Psoas muscle (tissue), 8 donors: ENCODE results near the gene SLC34A3. TPM values are rescaled to one million over a fixed set of nuclear protein-coding genes. Genes with fewer than 3 reads are reported as not detected.

Experiments
- ATAC-seq, 4 donors: fragments of 200-7000 bp; cut with Tn5 transposase; one replicate each; pipeline ENCODE4 v1.9.1; 2020; ENCODE audit warnings: moderate library complexity in 3 of 4, mild to moderate bottlenecking in 2 of 4
- DNase-seq, 2 donors: peaks; one replicate each; pipeline ENCODE4 v3.0.0-alpha.2; 2020
- H3K27ac ChIP-seq: fragments of 200-600 bp; one replicate; pipeline ENCODE4 v1.8.0; 2022
- H3K27me3 ChIP-seq, 3 donors: fragments of 200-600 bp in 1 of 3; one replicate each; pipeline versions ENCODE4 v1.6.1 to v1.8.0; 2013 to 2022; ENCODE audit warnings: low read length in 2 of 3, mild to moderate bottlenecking in 2 of 3, moderate library complexity in 1 of 3; ENCODE audit not compliant: insufficient read depth in 3 of 3
- H3K36me3 ChIP-seq, 2 donors: fragments of 200-600 bp in 1 of 2; one replicate each; pipeline versions ENCODE4 v1.6.1 to v1.8.0; 2013 to 2022; ENCODE audit warnings: low read depth in 1 of 2, mild to moderate bottlenecking in 1 of 2, moderate library complexity in 1 of 2; ENCODE audit not compliant: insufficient read depth in 1 of 2
- H3K4me1 ChIP-seq: fragments of 200-600 bp; one replicate; pipeline ENCODE4 v1.8.0; 2022
- H3K4me3 ChIP-seq: fragments of 200-600 bp; one replicate; pipeline ENCODE4 v1.8.0; 2022; ENCODE audit warnings: mild to moderate bottlenecking
- H3K9me3 ChIP-seq: fragments of 200-600 bp; one replicate; pipeline ENCODE4 v1.8.0; 2022
- WGBS, 3 donors: extraction: QIAGEN DNeasy Blood & Tissue Kit; methylation state at CpG; one replicate each; pipeline versions ENCODE4 v1.1.6 to v1.1.7; 2013; 5-methylcytosine and 5-hydroxymethylcytosine counted together
- intact Hi-C, 2 donors: fragments of 100-400 bp; cut with DNase I; formaldehyde crosslinking; loops; one replicate each; pipeline versions ENCODE4 v1.11.0 to v1.14.2; 2022
- polyA plus RNA-seq, 3 donors: library from polyadenylated mRNA; stranded (reverse); fragments of 200-250 nt; gene quantifications; one replicate each; pipeline ENCODE4 v1.2.3, GENCODE V29; 2013
- total RNA-seq, 4 donors: library from RNA; stranded (reverse); fragmentation: NEBNext Ultra II Directional in 2 of 4; extraction: Animal tissue kit (Norgen Biotek cat#: 25700) in 2 of 4; gene quantifications; one replicate each; pipeline versions ENCODE4 v1.2.1 to v1.2.4, GENCODE V29; 2021 to 2023
- TF ChIP-seq, protein P1 (sequence below): fragments of 200-600 bp; IDR thresholded peaks from one replicate; pipeline ENCODE4 v1.8.0; 2022; ENCODE audit warnings: antibody characterized with exemption
- donor health status: healthy with polysubstance abuse.
- donor health status: DM: no; HTN: no; CAD: no; lungs with moderate emphysema.
- donor health status: Bipolar disorder and iron deficiency.
- donor health status: healthy.
- donor health status: DM: yes; HTN: yes; CAD: no.
- donor health status: DM: no; HTN: no; CAD: no.
- donor health status: DM: no; HTN: no; CAD: no.
- donor health status: DM: yes; HTN: yes; CAD: no.

SLC34A3 gene
- total and polyA plus RNA-seq, 7 donors: not detected

DNA sequence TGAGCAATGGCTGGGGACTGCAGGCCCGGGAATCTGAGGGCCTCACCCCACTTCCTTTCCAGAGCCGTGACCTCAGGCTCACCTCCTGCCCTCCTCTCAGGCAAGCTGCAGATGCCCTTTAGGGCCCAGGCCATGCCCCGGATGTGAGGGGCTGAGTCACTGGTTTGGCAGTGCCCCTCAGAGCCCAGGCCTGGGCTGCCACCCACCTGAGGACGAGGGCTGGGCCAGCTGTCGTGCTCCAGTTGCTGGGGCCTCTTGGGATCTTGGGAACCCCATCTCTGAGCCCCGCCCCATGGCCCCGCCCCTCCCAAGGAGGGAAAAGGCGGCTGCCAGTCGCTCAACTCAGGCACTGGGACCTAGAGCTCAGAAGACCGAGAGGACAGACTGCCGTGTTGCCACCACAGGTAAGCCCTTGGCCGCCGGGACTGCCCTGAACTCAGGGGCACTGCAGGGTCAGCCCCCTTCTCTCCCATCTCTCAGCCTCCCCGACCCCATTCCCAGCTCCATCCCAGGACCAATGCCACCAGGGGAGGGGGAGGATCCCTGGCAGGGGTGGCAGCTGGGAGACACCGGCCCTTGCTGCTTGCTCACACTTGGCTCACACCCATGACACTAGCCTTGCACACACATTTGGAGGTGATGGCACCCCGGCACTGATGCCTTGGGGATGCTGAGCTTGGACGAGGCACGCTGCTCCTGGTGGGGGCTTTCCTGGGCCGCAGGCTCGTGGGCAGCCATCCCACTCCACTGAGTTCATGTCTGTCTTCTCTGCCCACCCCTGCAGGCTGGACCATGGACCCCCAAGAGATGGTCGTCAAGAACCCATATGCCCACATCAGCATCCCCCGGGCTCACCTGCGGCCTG lies 5.6 kb upstream of the SLC34A3 start, which contains the start of gene CYSRT1:
Gene CYSRT1, plus strand, starts transcription at position 345 of the 865 bp plus-strand sequence. Its CDS starts 448 bp downstream, at position 793.
- Histone ChIP-seq H3K36me3 (no peaks in the 10 kb centered on the region), H3K9me3 (no peaks in the 10 kb centered on the region), H3K27me3 (peaks cover 0 to 28% (median 0%) of the 10 kb centered on the region in 3 donors), H3K4me3 (peak within 1 kb of the TSS; percentile 76), H3K4me1 (peaks cover 11% of the 10 kb centered on the region), H3K27ac (peak within 1 kb of the TSS; percentile 83)
- WGBS, 3 donors: 42 to 53% (median 45%) methylated on average over 23 of the region's 23 CpGs
- intact Hi-C loops: loop anchor here in 1 of 2 donors (5.0 kb wide), 1 partner anchor 38 kb away; the partner anchor contains the start of genes ANAPC2 and SSNA1
- TF ChIP-seq, protein P1, sequence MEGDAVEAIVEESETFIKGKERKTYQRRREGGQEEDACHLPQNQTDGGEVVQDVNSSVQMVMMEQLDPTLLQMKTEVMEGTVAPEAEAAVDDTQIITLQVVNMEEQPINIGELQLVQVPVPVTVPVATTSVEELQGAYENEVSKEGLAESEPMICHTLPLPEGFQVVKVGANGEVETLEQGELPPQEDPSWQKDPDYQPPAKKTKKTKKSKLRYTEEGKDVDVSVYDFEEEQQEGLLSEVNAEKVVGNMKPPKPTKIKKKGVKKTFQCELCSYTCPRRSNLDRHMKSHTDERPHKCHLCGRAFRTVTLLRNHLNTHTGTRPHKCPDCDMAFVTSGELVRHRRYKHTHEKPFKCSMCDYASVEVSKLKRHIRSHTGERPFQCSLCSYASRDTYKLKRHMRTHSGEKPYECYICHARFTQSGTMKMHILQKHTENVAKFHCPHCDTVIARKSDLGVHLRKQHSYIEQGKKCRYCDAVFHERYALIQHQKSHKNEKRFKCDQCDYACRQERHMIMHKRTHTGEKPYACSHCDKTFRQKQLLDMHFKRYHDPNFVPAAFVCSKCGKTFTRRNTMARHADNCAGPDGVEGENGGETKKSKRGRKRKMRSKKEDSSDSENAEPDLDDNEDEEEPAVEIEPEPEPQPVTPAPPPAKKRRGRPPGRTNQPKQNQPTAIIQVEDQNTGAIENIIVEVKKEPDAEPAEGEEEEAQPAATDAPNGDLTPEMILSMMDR: no peak
- no peak for ATAC-seq
- no peak for DNase-seq

DNA sequence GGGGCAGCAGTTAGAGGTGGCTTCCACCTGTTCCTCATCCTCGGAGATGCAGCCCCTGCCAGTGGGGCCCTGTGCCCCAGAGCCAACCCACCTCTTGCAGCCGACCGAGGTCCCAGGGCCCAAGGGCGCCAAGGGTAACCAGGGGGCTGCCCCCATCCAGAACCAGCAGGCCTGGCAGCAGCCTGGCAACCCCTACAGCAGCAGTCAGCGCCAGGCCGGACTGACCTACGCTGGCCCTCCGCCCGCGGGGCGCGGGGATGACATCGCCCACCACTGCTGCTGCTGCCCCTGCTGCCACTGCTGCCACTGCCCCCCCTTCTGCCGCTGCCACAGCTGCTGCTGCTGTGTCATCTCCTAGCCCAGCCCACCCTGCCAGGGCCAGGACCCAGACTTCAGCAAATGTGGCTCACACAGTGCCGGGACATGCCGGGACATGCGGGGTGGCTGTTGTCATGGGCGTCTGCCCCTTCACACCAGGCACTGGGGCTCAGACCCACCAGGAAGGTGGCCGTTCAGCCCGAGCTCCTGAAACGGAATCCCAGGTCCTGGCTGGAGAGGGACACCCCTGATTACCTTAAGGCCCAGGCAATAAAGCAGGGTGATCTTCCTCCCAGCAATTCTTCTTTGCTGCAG lies 4.9 kb upstream of the SLC34A3 start:
- DNase-seq: no peak
- TF ChIP-seq, protein P1: no peak
- 47 to 55% (median 48%) methylated on average over 13 to 21 of the region's 21 CpGs for WGBS, 3 donors

DNA sequence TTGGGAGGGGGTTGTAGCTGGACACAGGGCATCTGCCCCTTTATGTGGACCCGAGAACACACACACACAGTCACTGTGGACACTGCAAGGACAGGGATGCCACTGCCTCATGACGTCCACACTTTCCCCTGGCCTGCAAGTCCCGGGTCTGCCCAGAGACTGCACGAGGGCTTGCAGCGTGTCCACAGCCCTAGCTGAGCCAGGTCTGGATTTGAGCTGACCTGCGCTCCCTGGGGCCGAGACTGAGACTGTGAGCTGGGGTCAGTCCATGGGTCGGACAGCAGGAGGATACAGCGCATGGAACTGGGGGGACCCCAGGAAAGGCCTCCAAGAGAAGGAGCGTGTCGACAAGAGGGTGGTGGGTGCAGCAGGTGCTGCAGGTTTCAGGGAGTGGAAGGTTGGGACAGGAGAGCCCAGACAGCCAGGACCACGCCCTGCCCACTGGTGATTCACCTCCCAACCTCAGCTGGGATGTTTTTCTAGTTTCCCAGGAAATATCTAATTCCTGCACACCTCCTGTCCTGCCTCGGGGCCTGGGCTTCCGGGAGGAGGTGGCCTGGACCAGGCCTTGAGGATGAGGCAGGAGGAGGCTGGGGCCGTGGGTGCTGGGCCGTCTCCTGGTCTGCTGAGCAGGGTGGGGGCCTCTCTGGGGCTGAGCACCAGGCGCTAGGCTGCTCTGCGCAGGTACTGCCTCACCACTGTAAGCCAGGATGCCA lies 4.2 kb upstream of the SLC34A3 start:
- intact Hi-C loops: loop anchor here (2.0 to 5.0 kb wide), 3 partner anchors 39 to 108 kb away; partner anchors contain the start of genes ANAPC2 (in 1 of the 2) and SSNA1 (in 1 of the 2)
- no peaks in the 10 kb centered on the region for H3K9me3 ChIP-seq
- H3K27me3 ChIP-seq: peaks cover 0 to 32% (median 3%) of the 10 kb centered on the region in 3 donors

More for the DNA sequence above, 4.9 kb upstream of the SLC34A3 start:
- intact Hi-C loops: loop anchor here (2.0 to 5.0 kb wide), 3 partner anchors 39 to 107 kb away; partner anchors contain the start of genes ANAPC2 (in 1 of the 2) and SSNA1 (in 1 of the 2)
- H3K9me3 ChIP-seq: no peaks in the 10 kb centered on the region
- ATAC-seq: no peak
- H3K27me3 ChIP-seq: peaks cover 0 to 32% (median 0%) of the 10 kb centered on the region in 3 donors
- H3K27ac ChIP-seq: no peak overlapping the region
- peaks cover 11% of the 10 kb centered on the region for H3K4me1 ChIP-seq
- no peaks in the 10 kb centered on the region for H3K36me3 ChIP-seq
- H3K4me3 ChIP-seq: no peak overlapping the region

More for the DNA sequence above, 4.2 kb upstream of the SLC34A3 start:
- ATAC-seq (no peak), DNase-seq (no peak)
- no peaks in the 10 kb centered on the region for H3K36me3 ChIP-seq
- no peak overlapping the region for H3K27ac ChIP-seq
- peaks cover 11% of the 10 kb centered on the region for H3K4me1 ChIP-seq
- WGBS, 3 donors: 67 to 69% (median 68%) methylated on average over 17 to 18 of the region's 18 CpGs
- TF ChIP-seq, protein P1: no peak
- H3K4me3 ChIP-seq: no peak overlapping the region
